Lower leg skin (tissue), 3 donors: ENCODE measurements around the gene RPL32.
"Not testable (repeated sequence)": the region's sequence is repeated elsewhere in the genome, so short reads cannot be mapped to it uniquely, and the experiment has no call there.

Experiments used
- POLR2A ChIP-seq, 2 donors: fragments of 450-650 bp; IDR thresholded peaks; one replicate each; pipeline ENCODE4 v1.6.1; 2016 to 2017; ENCODE audit warnings: antibody characterized with exemption in 2 of 2, mild to moderate bottlenecking in 1 of 2, moderate library complexity in 1 of 2
- TF ChIP-seq, protein P1 (sequence below), 3 donors: fragments of 450-650 bp; IDR thresholded peaks; one replicate each; pipeline ENCODE4 v1.5.1; 2016; ENCODE audit warnings: antibody characterized with exemption in 3 of 3, mild to moderate bottlenecking in 3 of 3, moderate library complexity in 2 of 3

DNA sequence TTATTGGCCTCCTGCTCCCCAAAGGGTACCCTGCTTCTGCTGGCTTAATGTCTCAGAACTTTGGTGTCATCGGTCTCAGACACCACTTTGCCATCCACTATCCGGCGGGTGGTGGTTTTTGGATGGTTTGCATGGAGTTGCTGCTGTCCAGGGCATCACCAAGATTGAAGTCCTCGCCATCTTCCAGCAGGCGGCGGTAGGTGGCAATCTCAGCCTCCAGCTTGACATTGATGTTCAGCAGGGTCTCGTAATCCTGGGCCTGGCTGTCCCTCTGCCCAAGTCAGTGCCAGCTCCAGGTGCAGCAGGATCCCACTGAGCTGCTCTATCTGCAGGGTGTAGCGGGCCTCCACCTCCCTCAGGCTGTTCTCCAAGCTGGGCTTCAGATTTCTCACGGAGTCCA, 54.0 kb downstream of the RPL32 start:
- not testable (repeated sequence) for TF ChIP-seq POLR2A (IDR thresholded peaks at IDR 0.05)
- TF ChIP-seq, protein P1, sequence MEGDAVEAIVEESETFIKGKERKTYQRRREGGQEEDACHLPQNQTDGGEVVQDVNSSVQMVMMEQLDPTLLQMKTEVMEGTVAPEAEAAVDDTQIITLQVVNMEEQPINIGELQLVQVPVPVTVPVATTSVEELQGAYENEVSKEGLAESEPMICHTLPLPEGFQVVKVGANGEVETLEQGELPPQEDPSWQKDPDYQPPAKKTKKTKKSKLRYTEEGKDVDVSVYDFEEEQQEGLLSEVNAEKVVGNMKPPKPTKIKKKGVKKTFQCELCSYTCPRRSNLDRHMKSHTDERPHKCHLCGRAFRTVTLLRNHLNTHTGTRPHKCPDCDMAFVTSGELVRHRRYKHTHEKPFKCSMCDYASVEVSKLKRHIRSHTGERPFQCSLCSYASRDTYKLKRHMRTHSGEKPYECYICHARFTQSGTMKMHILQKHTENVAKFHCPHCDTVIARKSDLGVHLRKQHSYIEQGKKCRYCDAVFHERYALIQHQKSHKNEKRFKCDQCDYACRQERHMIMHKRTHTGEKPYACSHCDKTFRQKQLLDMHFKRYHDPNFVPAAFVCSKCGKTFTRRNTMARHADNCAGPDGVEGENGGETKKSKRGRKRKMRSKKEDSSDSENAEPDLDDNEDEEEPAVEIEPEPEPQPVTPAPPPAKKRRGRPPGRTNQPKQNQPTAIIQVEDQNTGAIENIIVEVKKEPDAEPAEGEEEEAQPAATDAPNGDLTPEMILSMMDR (IDR thresholded peaks at IDR 0.05): not testable (repeated sequence)
